GM18502 (cell line): ENCODE results near the gene ECEL1.
"Not testable (repeated sequence)": the region's sequence is repeated elsewhere in the genome, so short reads cannot be mapped to it uniquely, and the experiment has no call there.

Experiments
- ATAC-seq: cut with Tn5 transposase; IDR thresholded peaks from one replicate; pipeline ENCODE4 v1.9.1; 2021; ENCODE audit warnings: mild to moderate bottlenecking; ENCODE audit not compliant: unreplicated experiment, poor library complexity

ECEL1 gene, protein sequence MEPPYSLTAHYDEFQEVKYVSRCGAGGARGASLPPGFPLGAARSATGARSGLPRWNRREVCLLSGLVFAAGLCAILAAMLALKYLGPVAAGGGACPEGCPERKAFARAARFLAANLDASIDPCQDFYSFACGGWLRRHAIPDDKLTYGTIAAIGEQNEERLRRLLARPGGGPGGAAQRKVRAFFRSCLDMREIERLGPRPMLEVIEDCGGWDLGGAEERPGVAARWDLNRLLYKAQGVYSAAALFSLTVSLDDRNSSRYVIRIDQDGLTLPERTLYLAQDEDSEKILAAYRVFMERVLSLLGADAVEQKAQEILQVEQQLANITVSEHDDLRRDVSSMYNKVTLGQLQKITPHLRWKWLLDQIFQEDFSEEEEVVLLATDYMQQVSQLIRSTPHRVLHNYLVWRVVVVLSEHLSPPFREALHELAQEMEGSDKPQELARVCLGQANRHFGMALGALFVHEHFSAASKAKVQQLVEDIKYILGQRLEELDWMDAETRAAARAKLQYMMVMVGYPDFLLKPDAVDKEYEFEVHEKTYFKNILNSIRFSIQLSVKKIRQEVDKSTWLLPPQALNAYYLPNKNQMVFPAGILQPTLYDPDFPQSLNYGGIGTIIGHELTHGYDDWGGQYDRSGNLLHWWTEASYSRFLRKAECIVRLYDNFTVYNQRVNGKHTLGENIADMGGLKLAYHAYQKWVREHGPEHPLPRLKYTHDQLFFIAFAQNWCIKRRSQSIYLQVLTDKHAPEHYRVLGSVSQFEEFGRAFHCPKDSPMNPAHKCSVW

DNA sequence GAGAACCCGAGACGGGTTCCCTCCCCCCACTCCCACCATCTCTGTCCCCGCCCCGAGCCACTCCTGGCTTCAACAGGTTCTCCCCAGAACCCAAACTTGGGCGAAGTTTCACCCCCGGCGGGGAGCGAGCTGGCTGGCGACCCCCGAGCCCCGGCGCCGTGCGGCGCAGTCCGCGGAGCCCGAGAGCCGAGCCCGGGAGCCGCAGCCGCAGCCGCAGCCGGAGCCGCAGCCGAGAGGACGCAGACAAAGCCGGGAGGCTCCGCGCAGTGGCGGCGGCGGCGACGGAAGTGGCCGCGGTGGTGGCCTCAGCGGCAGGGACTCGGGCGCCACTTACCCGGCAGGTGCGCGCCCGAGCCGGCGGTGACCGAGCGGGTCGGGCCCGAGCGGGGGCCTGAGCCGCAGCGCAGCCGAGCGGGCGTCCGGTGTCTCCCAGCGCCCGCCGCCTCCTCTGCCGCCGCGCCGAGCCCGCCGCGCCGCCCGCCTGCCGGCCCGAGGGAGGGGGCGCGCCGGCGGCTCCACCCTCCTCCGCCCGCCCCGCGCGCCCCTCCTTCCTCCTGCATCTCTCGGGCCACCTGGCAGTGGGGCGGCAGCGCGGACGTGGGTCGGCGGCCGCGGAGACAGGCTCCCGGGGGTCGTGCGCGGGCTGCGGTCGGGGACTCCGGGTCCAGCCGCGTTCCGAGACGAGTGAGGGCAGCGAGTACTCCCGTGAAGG is at the start of gene ECEL1:
TSS of gene ECEL1 (minus strand) at position 450 of the 712 bp plus-strand sequence. CDS start 1,181 bp downstream, outside the sequence.
- ATAC-seq: no peak

- no peak for ATAC-seq
Measured at GRCh38 chr2:232537079-232537478, 49.4 kb upstream of the ECEL1 start.

DNA sequence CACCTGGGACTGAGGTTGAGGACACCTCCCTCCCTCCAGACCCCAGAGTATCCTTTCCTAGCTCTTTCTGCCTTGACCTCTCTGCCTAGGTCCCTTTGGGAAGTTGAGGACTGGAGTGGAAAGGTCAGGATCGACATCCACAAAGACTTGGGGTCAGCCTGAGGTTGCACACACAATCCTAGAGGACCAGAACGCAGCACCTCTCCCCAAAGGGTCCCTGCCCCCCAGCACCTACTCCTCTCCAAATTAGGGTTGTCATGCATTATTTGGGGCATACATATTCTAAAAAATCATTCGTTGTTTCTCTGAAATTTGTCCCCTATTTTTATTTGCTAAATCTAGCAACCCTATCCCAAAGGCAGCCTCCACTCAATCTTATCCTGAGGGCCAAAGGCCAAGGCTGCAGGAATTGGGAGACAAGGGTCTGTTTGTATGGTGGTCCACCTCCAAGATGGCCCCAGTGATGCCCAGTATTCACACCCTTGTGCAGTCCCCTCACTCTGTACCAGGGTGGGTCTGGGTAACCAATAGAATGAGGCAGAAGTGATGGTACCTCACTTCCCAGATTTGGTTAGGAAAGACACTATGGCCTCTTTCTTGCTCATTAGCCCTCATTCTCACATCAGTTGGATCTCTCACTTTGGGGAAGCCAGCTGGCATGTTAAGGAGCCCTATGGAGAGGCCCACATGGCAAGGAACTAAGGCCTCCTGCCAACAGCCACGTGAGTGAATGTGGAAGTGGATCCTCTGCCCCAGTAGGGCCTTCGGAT is 48.3 kb upstream of the ECEL1 start:
- no peak for ATAC-seq

DNA sequence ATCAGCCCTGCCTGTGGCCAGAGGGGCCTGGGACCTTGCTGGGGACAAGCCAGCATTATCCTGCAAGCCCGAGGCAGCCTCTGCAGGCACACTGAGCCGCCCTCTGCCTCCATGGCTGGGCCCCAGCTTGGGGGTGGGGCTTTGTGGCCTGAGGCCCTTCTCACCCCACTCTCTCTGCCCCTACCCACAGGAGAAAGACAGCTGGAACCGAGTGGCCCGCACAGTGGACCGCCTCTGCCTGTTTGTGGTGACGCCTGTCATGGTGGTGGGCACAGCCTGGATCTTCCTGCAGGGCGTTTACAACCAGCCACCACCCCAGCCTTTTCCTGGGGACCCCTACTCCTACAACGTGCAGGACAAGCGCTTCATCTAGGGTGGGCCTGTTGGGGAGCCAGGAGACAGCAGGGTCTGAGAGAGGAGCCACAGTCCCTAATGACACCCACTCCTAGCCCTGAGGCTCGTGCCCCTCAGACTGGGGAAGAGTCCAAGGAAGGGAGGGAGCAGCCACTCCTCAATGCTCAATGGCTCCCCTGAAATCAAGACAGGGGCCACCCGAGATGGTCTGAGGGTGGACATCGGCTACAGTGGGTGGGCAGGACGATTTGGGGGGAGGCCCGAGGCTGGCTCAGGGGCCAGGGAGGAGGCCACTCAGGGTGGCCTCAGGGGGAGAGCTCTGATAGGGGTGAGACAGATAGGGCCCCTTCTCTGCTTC is 47.5 kb upstream of the ECEL1 start:
- ATAC-seq: no peak

GRCh38 chr2:232533944-232534710 is 46.5 kb upstream of the ECEL1 start:
- no peak for ATAC-seq

DNA sequence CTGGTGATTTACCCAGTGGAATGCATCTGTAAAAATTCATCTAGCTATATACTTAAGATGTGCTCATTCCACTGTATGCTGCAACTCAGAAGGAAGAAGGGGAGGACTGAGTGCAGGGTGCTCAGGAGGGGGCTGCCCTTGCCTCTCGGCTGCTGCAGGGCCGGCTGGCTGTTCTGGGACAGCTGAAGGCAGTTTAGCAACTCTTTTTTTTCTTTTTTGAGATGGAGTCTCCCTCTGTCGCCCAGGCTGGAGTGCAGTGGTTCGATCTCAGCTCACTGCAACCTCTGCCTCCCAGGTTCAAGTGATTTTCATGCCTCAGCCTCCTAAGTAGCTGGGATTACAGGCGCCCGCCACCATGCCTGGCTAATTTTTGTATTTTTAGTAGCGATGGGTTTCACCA is 45.2 kb upstream of the ECEL1 start:
- ATAC-seq: not testable (repeated sequence)

DNA sequence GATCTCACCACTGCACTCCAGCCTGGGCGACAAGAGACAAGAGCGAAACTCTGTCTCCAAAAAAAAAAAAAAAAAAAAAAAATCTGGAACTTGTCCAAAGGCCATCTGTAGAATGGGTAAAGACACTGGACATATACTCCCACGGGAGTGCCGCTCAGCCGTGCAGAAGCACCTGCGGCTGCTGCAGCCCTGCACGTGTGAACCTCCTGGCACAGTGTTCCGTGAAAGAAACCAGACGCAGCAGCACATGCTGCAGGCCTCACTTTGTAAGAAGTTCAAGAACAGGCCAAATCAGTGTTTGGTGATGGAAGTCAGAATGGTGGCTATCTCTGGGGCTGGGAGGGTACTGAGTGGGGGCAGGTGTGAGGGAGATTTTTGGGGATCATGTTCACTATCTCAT is 44.8 kb upstream of the ECEL1 start:
- ATAC-seq: no peak

DNA sequence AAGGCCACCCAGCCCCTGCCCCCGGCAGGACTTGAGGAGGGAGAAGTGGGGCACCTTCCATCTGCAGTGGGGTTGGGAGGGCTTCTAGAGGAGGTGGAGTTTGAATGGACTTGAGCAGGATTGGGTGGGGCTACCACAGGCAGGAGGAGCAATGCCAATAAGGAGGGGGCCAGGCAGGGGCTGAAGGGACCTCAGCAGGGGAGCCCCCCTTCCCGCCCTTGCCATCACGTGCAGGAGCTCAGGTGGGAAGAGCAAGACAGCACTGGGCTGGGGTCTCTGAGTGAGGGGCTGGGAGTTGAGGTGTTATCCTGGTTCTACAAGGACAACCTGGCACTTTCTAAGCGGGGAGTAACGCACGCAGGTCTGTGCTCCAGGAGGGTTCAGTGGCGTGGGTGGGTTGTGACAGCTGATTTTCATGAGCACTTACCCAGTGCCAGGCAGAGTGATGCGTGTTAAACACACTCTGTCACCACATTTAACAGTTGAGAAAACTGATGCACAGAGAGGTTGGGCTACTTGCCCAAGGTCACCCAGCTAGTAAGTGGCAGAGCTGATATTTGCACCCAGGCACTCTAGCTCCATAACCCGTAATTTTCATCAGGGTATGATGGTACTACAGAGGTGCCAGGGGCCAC is 43.1 kb upstream of the ECEL1 start:
- no peak for ATAC-seq

GRCh38 chr2:232529806-232530547 is 42.3 kb upstream of the ECEL1 start:
- ATAC-seq: no peak

GRCh38 chr2:232528746-232529460 is 41.3 kb upstream of the ECEL1 start:
- no peak for ATAC-seq

DNA sequence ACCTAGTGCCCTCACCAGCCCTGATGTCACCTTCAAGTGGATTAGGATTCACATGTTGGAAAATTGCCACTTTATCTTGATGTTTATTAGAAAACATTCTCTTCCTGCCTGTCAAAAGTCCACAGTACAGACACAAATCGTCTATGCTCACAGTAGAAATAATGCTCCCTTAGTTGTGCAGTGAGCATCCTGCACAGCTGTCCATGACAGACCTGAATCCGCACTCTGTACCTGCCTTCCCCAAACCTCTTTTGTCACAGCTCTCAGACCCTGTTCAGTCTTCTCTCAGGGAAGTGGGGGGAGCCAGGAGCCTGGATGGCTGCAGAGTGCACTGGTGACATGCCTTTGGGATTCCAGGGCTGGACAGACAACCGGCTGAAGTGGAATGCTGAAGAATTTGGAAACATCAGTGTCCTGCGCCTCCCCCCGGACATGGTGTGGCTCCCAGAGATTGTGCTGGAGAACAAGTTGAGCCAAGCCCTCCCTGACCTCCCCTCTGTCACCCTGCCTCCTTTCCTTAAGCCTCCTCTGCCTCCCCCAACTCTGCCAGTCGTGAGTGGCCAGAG is 40.4 kb upstream of the ECEL1 start:
- ATAC-seq: no peak

DNA sequence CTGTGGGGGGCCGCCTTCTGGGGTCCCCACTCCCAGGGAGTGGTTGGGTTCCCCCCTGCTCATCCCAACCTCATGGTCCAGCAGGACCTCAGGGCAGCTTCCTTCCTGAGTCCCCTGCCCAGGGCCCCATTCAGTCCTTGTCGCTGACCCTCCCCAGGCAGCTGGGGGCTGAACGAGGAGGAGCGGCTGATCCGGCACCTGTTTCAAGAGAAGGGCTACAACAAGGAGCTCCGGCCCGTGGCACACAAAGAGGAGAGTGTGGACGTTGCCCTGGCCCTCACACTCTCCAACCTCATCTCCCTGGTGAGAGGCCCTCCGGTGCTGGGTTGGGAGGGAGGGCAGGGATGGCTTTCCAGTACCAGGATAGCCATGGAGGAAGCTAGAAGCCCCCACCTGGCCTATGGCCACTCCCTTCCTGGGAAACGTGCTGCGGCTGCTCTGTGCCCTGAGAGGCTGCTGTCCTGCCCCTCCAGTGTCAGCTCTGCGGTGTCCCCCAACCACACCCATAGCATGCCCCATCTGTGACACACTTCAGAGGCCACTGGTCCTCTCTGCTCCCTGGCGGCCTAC is 38.8 kb upstream of the ECEL1 start:
- no peak for ATAC-seq

GRCh38 chr2:232525791-232526371 is 38.2 kb upstream of the ECEL1 start, which contains the start of gene CHRND:
CHRND (plus strand) TSS chr2:232526160; CDS start chr2:232526216, 56 bp downstream.
- no peak for ATAC-seq

GRCh38 chr2:232525199-232525598 is 37.6 kb upstream of the ECEL1 start:
- ATAC-seq: no peak

DNA sequence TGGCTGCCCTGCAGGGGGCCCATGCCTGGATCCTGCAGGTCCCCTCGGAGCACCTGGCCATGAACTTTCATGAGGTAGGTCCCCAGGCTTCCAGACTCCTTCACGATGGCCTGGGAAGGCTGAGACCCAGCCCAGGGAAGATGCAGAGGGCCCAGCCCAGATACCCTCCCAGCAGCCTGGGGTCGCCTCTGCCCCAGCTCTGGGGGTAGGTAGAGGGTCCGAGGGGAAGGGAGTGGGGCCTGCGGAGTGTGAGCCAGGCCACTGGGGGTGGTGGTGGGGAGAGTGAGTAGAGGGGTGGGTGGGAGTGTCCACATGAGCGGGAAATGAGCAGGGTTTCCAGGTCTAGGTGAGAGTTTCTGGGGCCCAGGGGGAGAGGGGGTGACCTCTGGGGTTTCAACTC is 37.1 kb upstream of the ECEL1 start:
- no peak for ATAC-seq
